ENCODE data around the gene TNIK.

DNA sequence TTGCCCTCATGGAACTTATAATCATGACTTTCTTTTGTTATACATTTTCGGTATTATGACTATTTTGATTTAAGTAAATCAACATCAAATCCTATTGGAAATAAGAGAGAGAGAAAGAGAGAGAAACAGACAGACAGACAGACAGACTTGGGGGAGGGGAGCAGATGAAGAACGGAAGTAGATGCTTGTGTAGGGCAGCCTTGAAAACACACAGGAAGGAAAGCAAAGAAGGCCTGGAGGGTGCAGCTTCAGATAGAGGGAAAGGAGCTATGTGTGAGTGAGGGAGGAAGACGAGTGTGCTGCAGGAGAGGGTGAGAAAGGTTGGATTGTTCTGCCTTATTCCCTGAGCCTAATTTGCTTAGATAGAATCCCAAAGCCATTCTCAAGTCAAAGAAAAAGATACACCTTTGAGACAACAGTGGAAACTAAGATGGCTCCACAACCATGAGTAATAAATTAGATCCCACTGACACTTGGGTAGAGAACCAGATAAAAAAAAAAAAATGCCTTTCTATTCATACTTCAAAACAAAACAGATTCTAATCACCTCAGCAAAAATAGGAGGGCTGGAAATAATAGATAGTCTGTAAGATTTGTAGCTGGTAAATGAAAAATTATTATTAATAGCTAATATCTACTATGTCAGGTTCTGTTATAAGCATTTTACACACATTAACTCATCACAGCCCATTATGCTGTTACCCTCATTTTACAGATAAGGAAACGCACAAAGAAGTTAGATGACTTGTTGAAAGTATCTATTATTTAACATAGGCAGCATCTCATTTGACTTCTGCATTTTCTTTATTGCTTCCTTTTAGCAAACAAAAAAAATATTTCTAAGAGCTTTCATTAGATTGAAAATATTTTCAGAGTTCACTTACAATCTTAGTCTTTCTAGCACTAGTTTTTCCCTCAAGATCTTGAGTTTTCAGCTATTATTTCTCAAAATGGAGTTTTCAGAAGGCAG lies 214.1 kb downstream of the TNIK start:
- TF ChIP-seq TCF12 (IDR thresholded peaks at IDR 0.05) (no peak), TCF12 (CRISPR knock-in tag; IDR thresholded peaks at IDR 0.05) (no peak), SRSF1 (optimal IDR thresholded peaks at IDR 0.05; ENCODE audit: low read depth, low read length) (no peak)

Data from HepG2 (cell line).